Measurements from ENCODE around the gene CD300A. TPM values are rescaled to one million over a fixed set of nuclear protein-coding genes. Genes with fewer than 3 reads are reported as not detected.

CD300A gene
- polyA plus RNA-seq (ENCODE audit: insufficient read length), result 0.91 TPM
- long read RNA-seq, donor 1, partial matches to known transcripts, result 0 of 1 reads
- long read RNA-seq, donor 1, other reads (novel, unspliced or antisense), result 0 of 1 reads
- long read RNA-seq, donor 2, result 0 reads
- long read RNA-seq, donor 3, result 0 reads
- long read RNA-seq, donor 4, result 0 reads
- long read RNA-seq, donor 5, partial matches to known transcripts, result 0 of 1 reads
- long read RNA-seq, donor 5, other reads (novel, unspliced or antisense), result 0 of 1 reads
- long read RNA-seq, donor 6, result 0 reads
- long read RNA-seq, donor 7, result 0 reads
- long read RNA-seq, donor 8, result 0 reads

GRCh38 chr17:74466111-74466827 lies at the start of gene CD300A:
Gene CD300A, plus strand, starts transcription at chr17:74466634. Its CDS starts 70 bp downstream, at chr17:74466704.
- DNase-seq, result no peak

- no peak for DNase-seq
Observed at GRCh38 chr17:74417178-74418045, 49.0 kb upstream of the CD300A start.

- DNase-seq, result no peak
Observed at GRCh38 chr17:74419928-74420411, 46.5 kb upstream of the CD300A start.

- DNase-seq, result no peak
Observed at GRCh38 chr17:74424117-74424516, 42.3 kb upstream of the CD300A start.

- no peak for DNase-seq
Observed at GRCh38 chr17:74424657-74425056, 41.8 kb upstream of the CD300A start.

GRCh38 chr17:74426551-74427047 lies 39.8 kb upstream of the CD300A start:
- no peak for DNase-seq

- DNase-seq, result peak; percentile 81
Observed at GRCh38 chr17:74427048-74427762, 39.2 kb upstream of the CD300A start.

- no peak for DNase-seq
Observed at GRCh38 chr17:74427763-74428153, 38.7 kb upstream of the CD300A start.

GRCh38 chr17:74429604-74430384 lies 36.6 kb upstream of the CD300A start:
- DNase-seq, result no peak

GRCh38 chr17:74430385-74430705 lies 36.1 kb upstream of the CD300A start:
- DNase-seq, result no peak

GRCh38 chr17:74430706-74431567 lies 35.5 kb upstream of the CD300A start:
- DNase-seq, result peak; percentile 91

GRCh38 chr17:74431568-74432423 lies 34.6 kb upstream of the CD300A start, which contains the start of gene GPRC5C:
Gene GPRC5C, plus strand, starts transcription at chr17:74432088. Its CDS starts 7,689 bp downstream, at chr17:74439777.
- DNase-seq, result peak; percentile 87

GRCh38 chr17:74432424-74432690 lies 34.1 kb upstream of the CD300A start:
- no peak for DNase-seq

- DNase-seq, result no peak
Observed at GRCh38 chr17:74432766-74433391, 33.6 kb upstream of the CD300A start.

- DNase-seq, result no peak
Observed at GRCh38 chr17:74433421-74434121, 32.9 kb upstream of the CD300A start.

GRCh38 chr17:74435775-74436359 lies 30.6 kb upstream of the CD300A start:
- no peak for DNase-seq

GRCh38 chr17:74437702-74438101 lies 28.7 kb upstream of the CD300A start:
- no peak for DNase-seq

Measured in left kidney (tissue), 8 donors.